GM19099 (cell line): ENCODE results near the gene ZXDC.

Experiments
- POLR2A ChIP-seq: IDR thresholded peaks from 3 replicates; pipeline ENCODE4 v1.6.1; 2011; ENCODE audit warnings: low read depth; ENCODE audit not compliant: insufficient read length; ENCODE audit errors: extremely low read depth

Gene ZXDC

GRCh38 chr3:126406389-126407296, 69.0 kb downstream of the ZXDC start:
- no peak for TF ChIP-seq POLR2A

GRCh38 chr3:126402666-126403302, 72.9 kb downstream of the ZXDC start:
- no peak for TF ChIP-seq POLR2A

DNA sequence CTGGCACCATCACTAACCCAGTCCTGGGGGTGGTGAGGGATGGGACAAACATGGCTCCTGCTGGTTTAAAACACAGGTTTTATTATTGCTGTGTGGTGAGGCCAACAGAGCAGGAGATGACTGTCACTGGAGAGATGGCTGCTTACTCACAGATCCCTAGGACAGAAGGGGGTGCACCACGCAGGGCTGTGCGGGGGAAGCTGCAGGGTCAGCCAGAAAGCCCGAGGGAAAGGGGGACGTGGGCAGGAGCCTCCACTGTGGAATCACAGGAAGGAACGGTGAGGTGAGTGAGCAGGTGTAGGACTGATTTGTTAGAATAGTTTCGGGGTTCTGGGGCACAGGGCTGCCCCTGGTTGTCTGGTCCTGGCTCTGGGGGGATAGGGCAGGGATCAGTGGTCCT, 73.5 kb downstream of the ZXDC start:
- TF ChIP-seq POLR2A = no peak

- TF ChIP-seq POLR2A = no peak
These were observed 74.0 kb downstream of the ZXDC start for GRCh38 chr3:126401611-126402160.

- TF ChIP-seq POLR2A = no peak
These were observed 75.9 kb downstream of the ZXDC start for GRCh38 chr3:126399756-126400155.

- no peak for TF ChIP-seq POLR2A
These were observed 76.3 kb downstream of the ZXDC start for GRCh38 chr3:126399351-126399735.

- no peak for TF ChIP-seq POLR2A
These were observed 77.0 kb downstream of the ZXDC start for GRCh38 chr3:126398423-126399350.

DNA sequence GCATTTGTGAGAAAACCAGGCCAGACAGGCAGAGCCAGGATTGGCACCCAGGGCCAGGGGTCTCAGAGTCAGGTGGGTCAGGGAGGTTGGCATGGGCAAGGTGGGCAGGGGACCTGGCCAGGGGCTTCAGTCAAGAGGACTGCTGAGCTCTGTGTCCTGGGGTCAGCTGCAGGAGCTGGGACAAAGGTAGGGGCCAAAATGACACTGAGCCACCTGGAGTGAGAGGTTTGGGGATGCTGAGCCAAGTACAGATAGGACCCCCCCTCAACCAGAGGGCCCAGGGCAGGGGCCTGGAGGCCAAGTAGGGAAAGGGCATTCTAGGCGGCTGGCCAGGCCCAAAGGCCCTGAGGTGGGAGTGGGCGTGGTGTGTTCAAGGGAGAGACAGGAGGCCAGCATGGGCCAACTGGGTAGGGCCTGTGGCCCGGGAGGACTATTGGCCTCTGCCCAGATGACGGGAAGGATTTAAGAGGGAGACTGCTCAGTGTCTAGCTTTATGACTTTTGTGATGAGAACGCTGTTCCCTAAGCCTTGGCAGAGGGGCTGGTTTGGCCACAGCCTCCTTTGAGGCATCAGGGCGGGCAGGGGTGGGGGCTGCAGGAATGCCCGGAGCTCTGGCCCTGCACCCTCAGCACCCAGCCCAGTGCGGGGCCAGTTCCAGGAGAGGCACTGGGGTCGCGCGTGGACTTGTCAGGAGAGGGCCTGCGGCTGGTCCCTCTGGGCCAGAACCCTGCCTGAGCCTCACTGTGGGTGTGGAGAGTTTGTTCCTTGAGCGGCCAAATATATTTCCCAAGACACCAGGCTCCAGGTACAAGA, 77.9 kb downstream of the ZXDC start:
- no peak for TF ChIP-seq POLR2A

GRCh38 chr3:126396536-126396935, 79.2 kb downstream of the ZXDC start:
- TF ChIP-seq POLR2A = no peak

GRCh38 chr3:126395846-126396513, 79.7 kb downstream of the ZXDC start:
- TF ChIP-seq POLR2A = no peak

DNA sequence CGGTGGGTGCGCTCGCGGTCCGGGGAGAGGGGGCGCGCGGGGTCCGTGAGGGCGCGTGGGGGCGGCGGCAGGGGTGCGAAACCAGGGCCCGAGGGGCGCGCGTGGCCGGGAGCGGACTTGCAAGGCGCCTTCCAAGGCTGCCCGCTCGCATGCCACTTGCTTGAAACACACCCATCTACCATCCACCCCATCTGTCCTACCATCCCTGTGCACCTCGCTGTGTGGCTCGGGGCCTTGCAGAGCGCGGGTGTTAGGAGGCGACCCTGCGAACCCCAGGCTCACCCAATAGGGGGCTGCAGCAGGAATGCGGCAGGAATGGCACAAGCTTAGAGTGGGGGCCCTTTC, 80.7 kb downstream of the ZXDC start:
- TF ChIP-seq POLR2A = no peak

DNA sequence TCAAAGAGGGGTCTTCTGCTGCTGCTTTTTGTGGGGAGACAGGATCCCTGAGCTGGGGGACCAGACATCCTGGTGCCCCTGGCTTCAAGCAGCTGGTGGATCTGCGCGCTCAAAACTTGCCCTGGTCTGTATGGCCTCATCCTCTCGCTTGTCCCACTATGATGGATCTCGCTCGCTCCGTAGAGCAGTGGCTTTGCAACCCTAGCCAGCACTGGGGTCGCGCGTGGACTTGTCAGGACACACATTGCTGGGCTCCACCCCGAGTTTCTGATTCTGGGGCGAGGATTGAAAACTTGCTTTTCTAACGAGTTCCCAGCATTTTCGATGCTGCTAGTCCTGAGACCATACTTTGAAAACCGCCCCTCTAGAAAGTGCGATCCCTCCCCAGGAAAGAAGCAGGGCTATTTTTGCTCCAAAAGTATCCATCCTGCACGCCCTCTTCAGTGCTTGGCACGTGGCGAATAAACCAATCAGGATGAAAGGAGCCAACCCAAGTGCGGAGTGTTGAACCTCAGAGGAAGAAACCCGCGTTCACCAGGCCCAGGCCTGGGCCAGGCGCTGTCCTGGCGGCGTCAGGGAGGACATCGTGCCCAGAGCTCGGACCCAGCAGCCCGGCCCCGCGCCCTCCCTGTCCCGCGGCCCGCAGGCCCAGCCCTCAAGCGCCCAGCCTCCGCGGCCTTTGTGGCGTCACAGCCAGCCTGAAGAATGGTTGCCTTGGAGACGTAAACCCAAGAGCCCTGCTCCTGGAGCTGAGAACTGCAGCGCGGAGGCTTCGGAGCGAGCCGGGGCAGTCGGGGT, 81.3 kb downstream of the ZXDC start, which contains the start of gene CFAP100:
CFAP100 (plus strand) TSS at position 731 of the 798 bp plus-strand sequence. CDS start 1,092 bp downstream, outside the sequence.
- TF ChIP-seq POLR2A = no peak

- no peak for TF ChIP-seq POLR2A
These were observed 82.1 kb downstream of the ZXDC start for GRCh38 chr3:126393563-126393962.
